GM19025 (cell line): ENCODE data around the gene SLC4A2.
A peak's percentile ranks its signal among the peaks of the same experiment; 100 is the strongest.

Source experiments
- ATAC-seq: cut with Tn5 transposase; IDR thresholded peaks from one replicate; pipeline ENCODE4 v1.9.1; 2021; ENCODE audit warnings: mild to moderate bottlenecking, low read depth, moderate library complexity; ENCODE audit not compliant: unreplicated experiment

The SLC4A2 gene

DNA sequence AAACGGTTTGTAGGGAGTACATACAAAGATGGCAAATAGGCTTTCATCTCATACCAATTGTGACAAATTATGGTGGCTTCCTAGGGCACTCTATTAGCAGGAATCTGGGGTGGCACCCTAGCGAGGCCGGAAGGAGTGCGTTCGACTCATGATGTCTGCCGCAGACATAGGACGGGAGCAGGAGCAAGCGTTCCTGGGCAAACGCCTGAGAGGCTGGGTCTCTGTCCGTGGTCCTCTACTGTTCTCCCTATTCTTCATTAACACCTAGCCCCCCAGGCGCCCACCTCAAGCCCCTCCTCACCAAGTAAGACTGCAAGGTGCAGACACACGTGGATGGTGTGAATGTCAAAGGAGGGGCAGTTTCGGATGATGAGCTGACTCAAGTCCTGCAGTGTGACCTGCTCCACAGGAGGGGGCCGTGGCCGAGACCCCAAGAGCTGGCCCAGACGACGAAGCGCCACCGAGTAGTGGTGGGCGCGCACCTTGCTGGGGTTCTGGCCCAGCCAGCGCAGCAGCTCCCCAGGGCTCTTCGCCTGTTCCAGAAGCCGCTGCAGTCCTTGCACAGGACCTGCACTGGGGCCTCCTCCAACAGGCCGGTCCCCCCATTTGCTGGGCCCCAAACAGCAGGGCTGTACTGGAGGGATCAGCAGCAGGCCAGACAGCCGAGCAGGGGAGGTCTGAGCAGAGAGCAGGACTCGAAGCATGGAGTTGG lies 20.0 kb downstream of the SLC4A2 start:
- ATAC-seq = no peak

DNA sequence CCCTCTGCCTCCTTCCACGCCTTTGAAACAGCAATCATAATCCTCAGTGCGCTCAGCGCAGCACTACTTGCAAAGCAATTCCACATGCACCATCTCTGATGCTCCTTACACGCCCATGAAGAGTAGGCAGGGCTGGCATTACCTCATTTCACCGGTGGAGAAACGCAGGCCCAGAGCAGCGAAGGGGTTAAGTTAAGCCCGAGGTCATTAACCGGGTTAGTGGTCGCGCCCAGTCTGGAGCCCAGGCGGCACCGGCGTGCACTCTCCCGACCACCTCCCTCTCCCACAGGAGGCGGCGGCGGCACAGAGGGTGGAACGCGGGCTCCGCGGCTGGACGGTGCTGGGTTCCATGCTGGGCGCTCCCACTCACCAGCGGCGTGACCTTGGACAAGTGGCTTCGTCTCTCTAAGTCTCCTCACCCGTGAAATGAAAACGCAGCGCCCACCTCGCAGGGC lies 20.7 kb downstream of the SLC4A2 start:
- ATAC-seq = peak; percentile 2

DNA sequence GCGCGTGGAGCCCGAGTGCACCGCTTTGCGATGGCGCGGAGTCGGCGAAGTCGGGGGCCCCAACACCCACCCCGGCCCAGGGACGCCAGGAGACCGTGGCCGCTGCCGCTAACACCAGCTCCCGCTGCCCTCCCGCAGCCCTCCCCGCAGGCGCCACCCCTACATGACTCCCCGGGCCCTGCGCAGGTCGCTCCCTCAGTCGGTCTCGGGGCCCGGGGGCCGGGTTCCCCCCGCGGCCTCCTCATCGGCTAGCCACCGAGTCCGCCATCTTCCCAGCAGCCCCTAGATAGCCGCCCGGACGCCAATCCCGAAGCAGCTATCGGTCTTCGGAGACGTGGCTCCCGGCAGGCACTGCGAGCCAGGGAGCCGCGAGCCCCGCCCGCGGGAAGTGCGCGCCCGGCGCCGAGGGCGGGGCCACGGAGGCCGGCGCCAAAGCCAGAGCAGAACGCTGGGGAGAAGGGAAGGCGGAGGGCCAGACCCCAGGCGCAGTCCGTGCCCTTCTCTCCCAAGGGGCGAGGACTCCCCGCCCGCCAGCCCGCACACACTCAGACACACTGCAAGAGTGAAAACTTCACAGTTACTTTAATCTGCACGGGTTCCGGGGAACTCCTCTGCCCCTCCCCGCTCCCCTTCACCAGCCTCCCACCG lies 21.3 kb downstream of the SLC4A2 start, which contains the start of gene FASTK:
TSS of gene FASTK (minus strand) at position 288 of the 648 bp plus-strand sequence. CDS start at position 245, 43 bp downstream.
- peak; percentile 79 for ATAC-seq

DNA sequence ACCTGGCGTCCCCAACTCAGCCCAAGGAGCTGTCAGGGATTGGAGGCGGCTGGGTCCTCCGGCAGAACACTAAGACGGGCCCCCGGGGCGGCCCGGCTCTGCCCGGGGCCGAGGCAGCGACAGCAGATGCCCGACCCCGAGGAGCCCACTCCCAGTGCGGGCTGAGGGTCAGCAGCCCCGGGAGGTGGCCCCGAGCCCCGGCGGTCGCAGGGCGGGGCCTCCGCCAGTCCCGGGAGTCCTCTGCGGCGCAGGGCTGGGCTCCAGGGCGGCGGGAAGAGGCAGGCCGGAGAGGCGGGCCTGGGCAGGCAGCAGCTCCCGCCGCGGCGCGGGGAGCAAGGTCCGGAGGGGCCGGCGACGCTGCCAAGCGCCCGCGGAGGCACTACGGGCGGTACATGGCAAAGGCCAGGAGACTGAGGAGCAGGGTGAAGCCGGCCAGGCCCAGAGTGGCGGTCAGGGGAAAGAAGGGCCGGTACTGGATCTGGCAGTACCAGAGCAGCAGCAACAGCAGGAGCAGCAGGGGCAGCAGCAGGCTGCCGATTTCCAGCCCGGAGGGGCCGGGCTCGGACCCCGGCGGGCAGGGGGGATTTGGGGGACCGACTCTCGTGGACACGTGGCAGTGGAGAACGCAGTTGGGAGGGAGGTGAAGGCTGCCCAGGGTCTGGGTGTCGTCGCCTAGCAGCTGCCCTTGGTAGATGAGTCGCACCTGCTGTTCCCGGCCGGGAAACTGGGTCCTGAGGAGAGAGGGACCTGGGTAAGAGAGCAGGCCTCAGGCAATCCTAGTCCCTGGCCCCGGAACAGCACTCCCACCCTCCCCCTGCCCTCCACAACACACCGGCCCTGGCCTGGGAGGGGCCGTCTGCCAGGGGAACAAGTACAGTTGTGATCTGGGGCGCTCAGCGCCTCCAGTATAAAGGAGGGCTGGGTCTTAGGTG lies 22.0 kb downstream of the SLC4A2 start:
- no peak for ATAC-seq

DNA sequence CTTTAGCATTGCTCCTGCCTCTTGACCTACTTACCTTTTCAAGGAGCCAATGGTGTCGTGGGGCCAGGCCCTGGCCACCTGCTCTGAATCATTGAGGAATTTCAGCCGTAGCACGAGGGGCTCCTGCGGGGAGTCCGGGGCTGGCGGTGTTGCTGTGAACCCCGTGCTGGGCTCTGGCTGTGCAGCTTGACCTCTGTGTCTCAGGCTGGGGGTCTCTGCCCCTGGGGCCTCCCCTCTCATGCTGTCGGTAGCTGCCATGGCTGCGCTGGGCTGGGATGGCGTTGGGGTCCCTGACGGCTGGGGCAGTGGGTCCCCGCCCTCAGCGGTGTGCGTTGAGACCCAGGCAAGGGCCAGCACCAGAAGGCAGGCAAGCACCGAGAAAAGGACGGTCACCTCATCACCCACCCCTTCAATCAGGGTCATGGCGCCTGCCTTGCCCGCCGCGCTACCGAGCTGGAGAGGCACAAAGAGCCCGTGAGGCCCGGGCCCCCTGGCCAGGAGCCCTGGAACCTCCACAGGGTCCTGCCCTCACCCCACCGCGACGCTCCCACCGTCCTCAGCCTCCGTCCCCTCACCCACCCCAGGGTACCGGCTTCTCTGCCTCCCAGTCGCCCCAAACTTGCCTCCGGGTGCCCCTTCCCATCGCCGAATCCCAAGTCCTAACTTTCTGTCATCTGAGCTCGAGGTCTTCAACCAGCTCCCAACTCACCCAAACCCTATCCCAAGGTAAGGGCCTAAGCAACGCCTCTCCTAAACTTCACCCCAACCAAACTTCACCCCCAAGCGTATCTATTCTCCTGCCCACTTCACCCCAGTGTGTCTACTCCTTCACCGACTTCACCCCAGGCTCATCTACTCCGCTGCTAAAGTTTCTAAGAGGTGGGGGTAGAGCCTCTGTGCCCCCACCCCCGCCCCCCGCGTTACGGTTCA lies 23.0 kb downstream of the SLC4A2 start:
- no peak for ATAC-seq

DNA sequence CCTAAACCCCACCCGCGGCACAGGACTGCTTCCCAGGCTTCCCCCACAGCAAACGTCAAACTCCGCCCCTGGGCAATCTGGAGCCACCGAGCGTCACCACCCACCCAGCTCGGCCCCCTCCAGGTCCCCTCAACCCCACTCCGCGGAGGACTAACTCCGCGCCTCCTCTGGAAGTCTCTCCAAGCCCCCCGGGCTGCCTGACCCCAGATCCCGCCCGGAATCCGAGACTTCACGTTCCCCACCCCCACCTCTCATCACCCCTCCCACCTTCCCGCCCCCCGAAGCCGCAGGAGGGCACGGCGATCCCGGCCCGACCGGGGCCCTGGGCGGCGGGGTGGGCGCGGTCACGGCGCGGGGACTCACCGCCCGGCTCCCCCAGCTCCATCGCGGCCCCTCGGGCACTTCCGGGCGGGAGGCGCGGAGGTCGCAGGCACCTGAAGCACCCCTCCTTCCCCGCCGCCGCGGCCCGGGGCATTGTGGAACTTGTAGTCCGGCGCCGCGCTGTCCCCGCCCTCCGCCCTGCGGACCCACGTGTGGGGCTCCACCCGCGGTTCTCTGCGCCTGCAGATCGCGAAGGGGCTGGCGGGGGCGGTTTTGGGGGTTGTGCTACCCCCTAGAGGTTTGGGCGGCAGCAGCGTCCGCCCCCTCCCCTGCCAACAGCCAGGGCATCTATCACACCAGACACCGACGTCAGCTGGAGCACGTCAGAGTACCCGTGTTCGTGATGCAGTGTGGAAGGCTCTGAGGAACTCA lies 23.9 kb downstream of the SLC4A2 start, which contains the start of gene TMUB1:
TSS of gene TMUB1 (minus strand) at position 423 of the 753 bp plus-strand sequence. CDS start 930 bp downstream, outside the sequence.
- peak; percentile 41 for ATAC-seq

DNA sequence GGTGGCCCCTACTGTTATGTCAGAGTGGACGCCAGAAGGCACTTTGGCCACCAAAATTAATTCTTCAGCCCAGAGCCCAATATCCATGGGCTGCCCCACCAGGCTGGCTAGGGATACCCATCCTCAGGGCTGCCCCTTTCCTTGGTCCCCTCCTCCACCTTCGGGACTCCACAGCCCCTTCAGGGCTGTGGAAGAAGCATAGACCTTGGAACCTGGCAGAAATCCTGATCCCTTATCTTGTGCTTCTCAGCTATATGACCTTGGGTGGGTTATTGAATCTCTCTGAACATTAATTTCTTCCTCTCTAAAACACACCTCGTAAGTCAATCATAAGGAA lies 24.4 kb downstream of the SLC4A2 start:
- no peak for ATAC-seq

DNA sequence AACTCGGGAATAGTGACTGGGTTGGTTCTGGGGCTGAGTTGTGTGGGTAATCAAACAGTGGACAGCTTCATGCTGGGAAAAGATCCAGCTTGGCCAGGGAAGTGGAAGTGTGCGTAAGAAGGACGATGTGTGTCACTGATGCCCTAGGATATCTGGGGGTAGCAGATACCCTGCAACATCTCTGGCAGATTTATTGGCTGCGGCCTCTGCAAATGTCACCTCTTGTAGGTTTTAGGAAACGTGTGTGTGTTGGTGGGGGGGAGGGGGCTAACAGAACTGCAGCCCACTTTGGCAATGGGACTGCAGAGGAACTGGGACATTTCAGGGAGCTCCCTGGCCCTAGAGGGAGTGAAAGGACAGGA lies 25.9 kb downstream of the SLC4A2 start:
- ATAC-seq = no peak

DNA sequence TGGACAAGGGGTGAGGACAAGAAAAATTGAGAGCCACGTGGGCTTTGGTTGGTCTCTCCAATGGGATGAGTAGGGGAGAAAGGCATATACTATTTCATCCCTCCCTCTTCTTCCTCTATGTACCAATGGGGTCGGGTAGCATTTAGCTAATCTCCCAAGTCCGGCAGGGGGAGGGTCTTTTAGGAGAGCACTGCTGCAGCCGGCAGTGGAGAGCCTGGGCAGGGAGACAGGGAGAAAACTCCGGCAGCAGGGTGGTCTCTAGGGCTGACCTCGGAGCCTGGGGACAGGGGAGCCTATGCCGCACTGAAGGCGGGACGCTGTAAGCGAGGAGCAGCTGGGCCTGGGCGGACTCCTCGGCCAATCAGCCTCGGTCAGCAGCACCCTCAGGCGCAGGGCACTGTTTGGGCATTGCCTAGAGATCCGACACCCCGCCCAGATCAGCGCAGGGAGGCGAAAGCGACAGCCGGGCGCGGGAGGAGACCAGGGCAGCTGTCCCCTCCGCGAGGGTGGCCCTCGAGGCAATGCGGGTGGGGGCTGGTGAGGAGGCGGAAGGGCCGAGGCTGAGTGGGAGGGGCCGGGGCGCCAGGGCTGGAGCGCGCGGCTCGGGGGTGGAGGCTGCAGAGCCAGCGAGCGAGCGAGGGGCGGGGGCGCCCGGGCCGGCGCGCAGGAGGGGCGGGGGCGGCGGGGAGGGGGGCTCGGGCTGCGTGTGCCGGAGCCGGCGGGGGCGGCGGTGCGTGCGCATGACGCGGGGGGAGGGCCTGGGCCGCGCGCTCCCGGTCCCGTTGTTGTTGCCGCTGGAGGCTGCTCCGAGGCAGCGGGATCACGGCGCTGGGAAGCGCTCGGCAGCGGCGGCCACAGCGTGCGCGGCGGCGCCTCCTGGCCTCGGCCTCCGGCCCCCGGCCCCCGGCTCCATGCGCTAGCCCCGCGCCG lies 26.6 kb downstream of the SLC4A2 start, which contains the start of gene AGAP3:
TSS of gene AGAP3 (plus strand) at position 785 of the 930 bp plus-strand sequence. CDS start 267 bp downstream, outside the sequence.
- peak; percentile 42 for ATAC-seq

DNA sequence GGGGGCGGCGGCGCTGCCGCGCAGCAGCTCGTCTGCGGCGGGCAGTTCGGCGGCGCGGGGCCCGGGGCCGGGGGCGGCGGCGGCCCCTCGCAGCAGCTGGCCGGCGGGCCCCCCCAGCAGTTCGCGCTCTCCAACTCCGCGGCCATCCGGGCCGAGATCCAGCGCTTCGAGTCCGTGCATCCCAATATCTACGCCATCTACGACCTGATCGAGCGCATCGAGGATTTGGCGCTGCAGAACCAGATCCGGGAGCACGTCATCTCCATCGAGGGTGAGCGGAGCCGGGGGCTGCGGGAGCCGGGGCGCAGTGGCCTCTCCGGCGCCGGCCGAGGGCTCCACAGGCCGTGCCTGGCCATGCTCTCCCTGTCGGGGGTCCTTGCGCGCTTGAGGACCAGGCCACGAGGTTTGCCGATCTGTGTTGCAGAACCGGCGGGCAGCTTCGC lies 27.4 kb downstream of the SLC4A2 start:
- ATAC-seq = no peak

DNA sequence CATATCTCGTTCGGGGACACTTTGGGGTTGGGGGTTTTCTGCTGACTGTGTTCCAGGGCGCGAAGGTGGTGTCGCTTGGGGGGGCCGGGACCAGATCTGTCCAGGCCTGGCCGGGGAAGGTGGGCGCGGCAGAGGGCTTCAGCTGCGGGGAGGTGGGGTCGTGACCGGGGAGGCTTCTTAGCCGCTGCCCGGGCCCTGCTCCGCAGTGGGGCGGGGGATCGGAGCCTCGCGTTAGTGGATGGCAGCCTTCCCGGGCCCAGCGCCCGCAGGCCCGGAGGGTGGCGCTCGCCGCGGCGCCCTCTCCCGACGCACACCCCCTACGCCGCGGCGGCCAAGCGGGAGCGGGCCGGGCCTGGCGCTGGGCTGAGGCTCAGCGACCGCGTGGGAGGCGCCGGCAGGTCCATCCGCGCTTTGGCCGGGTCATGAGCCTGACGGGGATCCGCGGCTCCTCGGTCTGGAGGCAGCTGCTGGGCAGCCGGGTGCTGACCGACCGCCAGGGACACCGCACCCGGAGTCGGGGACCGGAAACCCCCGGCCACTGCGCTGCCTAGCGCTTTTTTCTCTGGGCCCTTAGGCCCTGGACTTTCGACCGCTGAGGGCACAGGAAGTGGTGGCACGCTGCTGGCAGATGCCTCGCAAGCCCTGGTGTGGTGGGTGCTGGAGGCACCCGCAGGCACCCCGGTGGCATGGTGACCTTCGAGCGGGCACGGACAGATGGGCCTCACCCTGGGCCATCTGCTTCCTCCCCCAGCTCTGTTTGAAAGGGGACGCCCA lies 28.0 kb downstream of the SLC4A2 start:
- ATAC-seq = no peak

DNA sequence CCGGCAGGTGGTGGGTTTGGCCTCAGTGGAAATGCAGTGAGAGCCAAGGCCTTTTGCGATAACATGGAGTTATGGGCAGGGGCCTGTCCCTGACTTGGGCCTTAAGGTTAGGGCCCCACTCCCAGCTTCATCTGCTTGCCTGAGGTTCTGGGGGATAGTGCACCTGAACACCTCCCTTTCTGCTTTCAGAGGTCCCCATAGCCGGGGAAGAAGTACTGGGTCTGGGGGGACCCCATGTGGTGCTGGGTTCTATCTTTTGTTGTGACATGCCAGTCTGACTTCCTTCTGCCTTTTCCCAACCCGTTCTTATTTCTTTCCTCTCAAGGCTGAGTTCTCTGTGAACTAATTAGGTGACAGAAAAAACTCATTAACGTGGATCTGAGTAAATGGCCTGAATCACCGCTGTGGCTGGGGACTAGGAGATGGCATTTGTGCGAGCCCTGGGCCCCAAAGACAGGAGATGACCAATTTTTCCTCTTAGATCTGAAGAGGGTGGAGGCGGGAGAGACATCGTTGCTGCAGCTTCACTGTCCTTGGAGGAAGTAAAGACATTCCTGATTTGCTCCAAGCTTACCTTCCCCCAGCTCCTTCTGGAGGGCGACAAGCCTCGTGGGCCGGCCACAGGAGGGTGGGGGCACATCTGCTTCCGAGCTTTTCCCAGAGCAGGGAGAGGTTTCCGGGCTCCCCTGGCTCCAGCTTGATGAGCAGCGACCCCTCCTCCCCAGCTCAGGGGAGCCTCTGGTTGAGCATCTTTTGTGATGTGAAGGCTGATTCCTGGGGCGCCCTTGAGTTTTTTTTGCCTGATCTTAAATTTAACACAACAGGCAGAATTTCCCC lies 28.8 kb downstream of the SLC4A2 start:
- no peak for ATAC-seq

DNA sequence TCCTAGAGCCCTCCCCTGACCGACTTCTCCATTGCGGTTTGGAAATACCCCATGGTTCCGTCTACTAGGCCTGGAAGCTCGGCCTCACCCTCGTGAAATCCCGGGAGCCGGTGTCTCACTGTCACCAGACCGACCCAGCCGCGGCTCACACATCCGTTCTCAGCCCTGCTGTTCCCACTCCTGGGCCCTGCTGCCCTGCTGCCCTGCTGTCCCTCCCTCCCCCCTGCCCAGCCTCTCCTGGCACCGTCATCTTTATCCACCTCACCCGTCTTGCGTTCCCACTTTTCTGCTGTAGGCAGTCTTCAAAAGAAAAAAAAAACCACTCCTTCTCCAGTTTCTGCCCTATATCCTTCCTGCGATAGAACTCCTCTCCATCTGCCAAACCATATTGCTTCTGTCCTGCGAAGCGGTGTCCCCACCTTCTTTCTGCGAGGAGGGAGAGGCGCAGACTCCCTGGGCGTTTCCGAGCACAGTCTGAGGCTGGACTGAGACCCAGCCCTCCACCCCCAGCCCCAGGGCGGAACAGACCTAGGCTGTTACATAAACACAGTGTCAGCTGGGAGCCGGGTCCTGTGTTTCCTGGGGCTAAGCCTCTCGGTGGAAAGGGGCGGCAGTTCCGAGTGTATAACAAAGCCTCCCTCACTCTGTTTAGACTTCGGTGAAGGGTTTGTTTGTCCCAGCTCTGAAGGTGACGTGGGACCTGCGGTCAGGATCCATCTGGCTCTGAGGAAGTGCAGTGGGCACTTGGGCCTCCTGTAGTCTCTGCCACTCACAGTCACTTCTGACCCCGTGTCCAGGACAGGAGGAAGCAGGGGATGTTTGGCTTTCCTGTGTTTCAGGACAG lies 29.7 kb downstream of the SLC4A2 start:
- ATAC-seq = no peak

DNA sequence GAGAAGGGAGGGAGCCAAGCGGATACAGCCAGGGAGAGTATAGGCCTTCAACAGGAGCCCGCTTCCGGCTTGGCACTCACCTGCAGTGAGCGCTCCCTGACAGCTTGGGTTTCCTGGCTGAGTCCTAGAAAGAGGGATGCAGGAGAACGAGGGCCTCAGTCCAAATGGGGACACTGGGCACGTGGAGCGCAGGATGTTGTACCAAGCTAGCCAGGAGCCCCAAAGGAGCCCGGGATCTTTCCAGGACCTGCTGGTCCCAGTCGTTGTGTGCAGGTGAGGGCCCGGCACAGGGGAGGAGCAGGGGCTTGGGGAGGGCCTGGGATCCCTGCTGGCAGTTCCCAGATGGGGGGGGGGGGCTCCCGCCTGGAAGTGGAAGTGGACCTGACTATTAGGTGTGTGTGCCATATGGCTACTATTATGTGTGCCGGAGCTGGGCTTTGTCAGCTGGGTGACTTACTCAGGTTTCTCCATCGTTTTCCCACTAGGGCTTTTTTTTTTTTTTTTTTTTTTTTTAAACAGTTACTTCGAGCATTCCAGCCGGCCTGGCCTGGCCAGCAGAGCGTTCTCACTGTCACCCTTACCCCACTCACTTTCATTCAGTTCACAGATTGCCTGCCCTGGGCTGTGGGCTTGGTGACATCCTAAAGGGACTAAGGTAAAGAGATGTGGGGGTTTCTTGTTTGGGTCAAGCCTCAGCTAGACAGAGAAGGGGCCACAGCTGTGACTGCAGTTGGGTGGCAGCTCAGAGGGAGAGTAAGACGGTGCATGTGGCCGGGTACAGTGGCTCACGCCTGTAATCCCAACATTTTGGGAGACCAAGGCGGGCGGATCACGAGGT lies 30.7 kb downstream of the SLC4A2 start:
- no peak for ATAC-seq

DNA sequence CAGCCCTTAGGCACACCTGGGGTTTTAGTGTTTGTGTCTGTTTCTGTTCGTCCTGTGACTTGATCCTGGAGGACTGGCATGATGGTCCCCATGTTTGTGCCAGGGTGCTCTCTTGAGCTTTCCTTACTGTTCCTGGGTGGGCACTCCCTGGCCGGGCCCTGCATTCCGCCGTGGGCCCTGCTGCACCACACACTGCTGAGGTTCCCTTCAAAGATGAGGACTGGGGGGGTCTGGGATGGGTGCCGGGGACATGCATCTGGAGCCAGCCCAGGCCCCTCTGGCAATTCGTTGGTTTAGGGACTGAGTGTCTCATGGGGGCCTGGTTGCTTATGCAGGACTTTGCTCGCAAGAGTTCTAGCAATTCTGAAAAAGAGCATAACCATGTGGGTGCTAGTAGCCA lies 31.6 kb downstream of the SLC4A2 start:
- no peak for ATAC-seq
